ENCODE measurements around the gene ATP12A. TPM values are rescaled to one million over a fixed set of nuclear protein-coding genes. Genes with fewer than 3 reads are reported as not detected.

Gene ATP12A
- total and polyA plus RNA-seq, 2 of the 8 experiments (the other 6 are each of a cell fraction or from before 2014, with no cell fraction given) = 0.80 to 1.3 TPM

- no peak overlapping the region for H3K4me3 ChIP-seq (ENCODE audit: extremely low read depth in 1 of 4, insufficient read depth in 2 of 4, low read depth in 3 of 4, low read length in 4 of 4)
- H3K79me1 ChIP-seq (ENCODE audit: low read depth, low read length) = no peaks in the 10 kb centered on the region
- no peak overlapping the region for H3K56ac ChIP-seq (replicated peaks; ENCODE audit: insufficient read length, low read depth, low read length)
- no peak overlapping the region for H2BK5ac ChIP-seq (ENCODE audit: low read depth, low read length)
- H3K9ac ChIP-seq (replicated peaks in 1 of 4; ENCODE audit: extremely low read depth in 1 of 4, low read depth in 3 of 4, low read length in 3 of 4) = no peak overlapping the region
- H3K36me3 ChIP-seq (ENCODE audit: control insufficient read depth in 2 of 4, insufficient read depth in 4 of 4, low read length in 3 of 4) = no peaks in the 10 kb centered on the region
- CTCF ChIA-PET (ENCODE audit: partially characterized antibody) = interaction anchor here (0.5 to 2.0 kb wide), 7 partner anchors 9 to 86 kb away, joined by 3 to 8 read pairs (median 4); no protein-coding TSS in a partner anchor
- H2AK5ac ChIP-seq (ENCODE audit: low read depth, low read length) = no peak overlapping the region
- H4K8ac ChIP-seq (ENCODE audit: extremely low read depth, insufficient read depth, low read length) = no peak overlapping the region
- DNase-seq (ENCODE audit: low read depth in 1 of 2, low spot score in 2 of 2) = no peak
- no peak overlapping the region for H3K4ac ChIP-seq (replicated peaks; ENCODE audit: insufficient read length, low read depth, low read length)
- no peak overlapping the region for H3K18ac ChIP-seq (ENCODE audit: extremely low read depth, low read length)
- WGBS, 2 experiments (ENCODE audit: extremely low coverage in 1 of 2, insufficient coverage in 1 of 2, insufficient read length in 1 of 2, insufficient replicate concordance in 2 of 2, low coverage in 1 of 2, low lambda C conversion rate in 2 of 2, missing lambda C conversion rate in 1 of 2) = 93% methylated on average over 7 of the region's 7 CpGs; no CpG with 5 or more reads in 1 of the 2 experiments
- no peak overlapping the region for H4K91ac ChIP-seq (replicated peaks; ENCODE audit: insufficient read length, low read length)
- no peaks in the 10 kb centered on the region for H3K27me3 ChIP-seq (replicated peaks in 1 of 4; ENCODE audit: control insufficient read depth in 3 of 4, extremely low read depth in 1 of 4, insufficient read depth in 3 of 4, low read length in 3 of 4)
- no peaks in the 10 kb centered on the region for H4K20me1 ChIP-seq (replicated peaks in 1 of 2; ENCODE audit: control insufficient read depth in 1 of 2, insufficient read depth in 2 of 2, low read length in 2 of 2)
- H3K4me2 ChIP-seq (ENCODE audit: insufficient read depth in 1 of 2, low read depth in 2 of 2, low read length in 2 of 2) = no peak overlapping the region
- no peak overlapping the region for H3K23ac ChIP-seq (ENCODE audit: insufficient read length)
- POLR2A ChIA-PET (ENCODE audit: partially characterized antibody) = no interaction called here
- H2BK20ac ChIP-seq (ENCODE audit: low read length) = no peak overlapping the region
- no peak overlapping the region for H4K5ac ChIP-seq (ENCODE audit: insufficient read length, low read depth, low read length)
- H3K9me3 ChIP-seq (ENCODE audit: insufficient read depth in 2 of 2, low read depth in 1 of 2, low read length in 1 of 2) = no peaks in the 10 kb centered on the region
- no peak overlapping the region for H2BK15ac ChIP-seq (ENCODE audit: low read length)
- no peak for FAIRE-seq
- no peak overlapping the region for H3K27ac ChIP-seq (ENCODE audit: low read depth, low read length)
- H2BK120ac ChIP-seq (replicated peaks; ENCODE audit: low read depth, low read length) = no peak overlapping the region
- no peak overlapping the region for H2BK12ac ChIP-seq (ENCODE audit: low read depth, low read length)
- no peak for TF ChIP-seq ASH2L (IDR thresholded peaks at IDR 0.05; ENCODE audit: low read length)
- TF ChIP-seq, protein P1, sequence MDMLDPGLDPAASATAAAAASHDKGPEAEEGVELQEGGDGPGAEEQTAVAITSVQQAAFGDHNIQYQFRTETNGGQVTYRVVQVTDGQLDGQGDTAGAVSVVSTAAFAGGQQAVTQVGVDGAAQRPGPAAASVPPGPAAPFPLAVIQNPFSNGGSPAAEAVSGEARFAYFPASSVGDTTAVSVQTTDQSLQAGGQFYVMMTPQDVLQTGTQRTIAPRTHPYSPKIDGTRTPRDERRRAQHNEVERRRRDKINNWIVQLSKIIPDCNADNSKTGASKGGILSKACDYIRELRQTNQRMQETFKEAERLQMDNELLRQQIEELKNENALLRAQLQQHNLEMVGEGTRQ (IDR thresholded peaks at IDR 0.05; ENCODE audit: low read length) = no peak
- H3K14ac ChIP-seq (ENCODE audit: insufficient read length) = no peak overlapping the region
- no peak overlapping the region for H2AFZ ChIP-seq (ENCODE audit: low read length)
- no peaks in the 10 kb centered on the region for H3K79me2 ChIP-seq (ENCODE audit: control insufficient read depth in 1 of 2, insufficient read depth in 2 of 2, low read length in 2 of 2)
- H3K23me2 ChIP-seq (ENCODE audit: low read depth, low read length) = no peaks in the 10 kb centered on the region
- H3K4me1 ChIP-seq (replicated peaks in 1 of 4; ENCODE audit: control insufficient read depth in 3 of 4, insufficient read depth in 4 of 4, low read length in 3 of 4) = 0 out of 7 replicates have a peak, but pooled peaks cover 0 to under 1% (median 0%) of the 10 kb centered on the region in 4 experiments
These were observed 25.5 kb upstream of the ATP12A start for GRCh38 chr13:24654741-24655140.

All from H1 (cell line).